Cerebellar cortex (tissue), 1 donor: ENCODE results near the gene IGFBP6.

ENCODE experiments used
- DNase-seq: peaks from one replicate; pipeline ENCODE4 v3.0.0-alpha.2; 2015; ENCODE audit warnings: low spot score

Gene IGFBP6

GRCh38 chr12:53097564-53098353 is at the start of gene IGFBP6:
TSS of gene IGFBP6 (plus strand) at chr12:53097667. CDS start at chr12:53097718, 51 bp downstream.
- DNase-seq, result peak; percentile 52

DNA sequence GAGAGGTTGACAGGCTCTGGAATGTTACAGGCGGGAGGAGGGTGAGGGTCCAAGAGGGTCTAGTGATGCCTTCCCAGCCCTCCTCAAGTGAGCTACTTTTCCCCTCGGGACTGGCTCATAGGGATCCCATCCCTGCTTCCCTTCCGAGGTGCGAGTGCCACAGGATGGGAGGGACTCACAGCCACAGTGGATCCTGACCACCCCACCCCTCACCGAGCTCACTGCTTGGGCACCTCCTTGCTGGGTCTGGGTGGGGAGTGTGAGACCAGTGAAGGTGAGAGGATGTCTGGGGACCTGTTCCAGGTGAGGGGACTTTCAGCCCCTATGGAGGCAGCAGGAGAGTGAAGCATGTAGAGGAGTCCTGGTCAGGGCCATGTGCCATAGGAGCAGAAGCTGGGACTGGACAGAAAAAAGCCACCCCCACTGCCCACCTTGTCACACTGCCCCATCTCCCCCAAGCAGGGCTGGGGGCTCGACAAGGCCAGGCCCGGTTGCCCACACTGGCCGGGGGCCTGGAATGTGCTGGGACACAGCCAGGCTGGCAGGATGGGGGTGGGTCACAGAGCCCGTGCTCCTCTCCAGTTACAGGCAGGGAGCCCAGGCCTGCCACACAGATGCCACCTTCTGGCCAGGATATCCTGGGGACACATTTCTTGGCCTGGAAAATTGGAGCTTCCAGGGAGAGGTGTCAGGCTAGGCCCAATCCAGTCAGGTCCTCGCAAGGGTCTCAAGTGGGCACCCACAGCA is 49.3 kb upstream of the IGFBP6 start:
- peak; percentile 91 for DNase-seq

- no peak for DNase-seq
These were observed 48.6 kb upstream of the IGFBP6 start for GRCh38 chr12:53048780-53049401.

GRCh38 chr12:53049571-53050318 is 47.7 kb upstream of the IGFBP6 start, which contains the start of gene TNS2:
TSS of gene TNS2 (plus strand) at chr12:53050065. CDS start at chr12:53050186, 121 bp downstream.
- peak; percentile 56 for DNase-seq

DNA sequence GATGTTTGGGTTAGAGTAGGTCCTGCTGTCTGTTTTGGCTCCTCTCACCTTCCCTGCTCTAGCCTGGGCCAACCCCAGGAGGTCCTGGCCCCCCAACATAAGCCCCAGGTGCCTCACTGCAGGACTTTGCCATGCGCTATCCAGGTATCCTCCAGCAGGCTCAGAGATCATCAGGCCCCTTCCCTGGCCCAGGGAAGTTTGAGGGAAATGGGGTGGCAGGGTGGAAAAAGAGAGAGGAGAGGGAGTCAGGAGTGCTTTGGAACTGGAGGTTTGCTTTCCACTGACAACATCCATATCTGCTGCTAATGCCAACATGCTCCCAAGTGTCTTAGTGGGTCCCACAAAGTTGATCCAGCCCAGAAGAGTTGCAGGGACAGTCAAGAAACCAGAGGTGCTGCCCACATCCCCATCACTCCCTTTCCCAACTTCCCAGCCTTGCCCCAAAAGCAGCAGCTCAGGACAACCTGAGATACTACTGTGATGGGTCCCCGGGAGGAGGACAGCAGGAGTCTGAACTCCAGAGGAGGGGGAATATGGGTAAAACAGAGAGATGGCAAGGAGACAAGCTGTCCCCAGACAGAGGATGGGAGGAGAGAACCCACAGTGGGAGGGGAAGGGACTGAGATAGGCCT is 46.9 kb upstream of the IGFBP6 start:
- no peak for DNase-seq

GRCh38 chr12:53051058-53051880 is 46.2 kb upstream of the IGFBP6 start:
- peak; percentile 59 for DNase-seq

GRCh38 chr12:53051881-53052412 is 45.5 kb upstream of the IGFBP6 start:
- no peak for DNase-seq

DNA sequence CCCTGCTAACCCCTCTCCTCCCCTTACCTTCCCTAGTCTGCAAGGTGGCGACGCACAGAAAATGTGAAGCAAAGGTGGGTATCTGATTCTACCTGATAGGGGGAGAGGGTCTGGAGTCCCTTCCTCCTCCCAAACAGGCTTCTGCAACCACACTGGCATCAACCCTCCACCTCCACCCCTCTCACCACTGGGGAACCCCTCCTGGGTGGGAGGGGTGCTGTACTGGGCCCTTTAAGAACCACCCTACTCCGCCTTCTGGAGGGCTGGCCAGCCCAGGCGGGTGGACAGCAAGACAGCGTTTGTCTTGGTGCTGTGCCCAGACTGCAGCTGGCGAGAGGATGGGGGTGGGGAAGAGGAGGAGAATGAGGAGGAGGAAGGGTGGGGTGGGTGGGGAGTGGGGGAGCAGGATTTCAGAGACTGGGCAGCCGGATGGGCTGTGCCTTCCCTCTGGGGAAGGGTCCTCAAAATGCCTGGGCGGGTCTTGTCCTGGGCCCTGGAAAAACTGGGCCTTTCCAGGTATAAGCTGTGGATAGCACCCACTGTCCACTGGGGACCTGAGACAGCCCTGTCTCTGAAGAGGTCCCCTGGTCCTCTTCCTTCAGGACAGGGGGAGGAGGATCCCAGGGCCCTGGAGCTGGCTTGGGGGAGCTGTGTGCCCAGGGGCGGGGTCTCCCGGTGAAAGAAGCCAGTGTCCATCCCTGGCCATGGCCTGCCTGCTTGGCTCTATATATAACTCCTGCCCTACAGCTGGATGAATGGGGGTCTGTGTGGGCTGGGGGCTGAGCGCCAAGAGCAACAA is 44.8 kb upstream of the IGFBP6 start:
- DNase-seq, result no peak

DNA sequence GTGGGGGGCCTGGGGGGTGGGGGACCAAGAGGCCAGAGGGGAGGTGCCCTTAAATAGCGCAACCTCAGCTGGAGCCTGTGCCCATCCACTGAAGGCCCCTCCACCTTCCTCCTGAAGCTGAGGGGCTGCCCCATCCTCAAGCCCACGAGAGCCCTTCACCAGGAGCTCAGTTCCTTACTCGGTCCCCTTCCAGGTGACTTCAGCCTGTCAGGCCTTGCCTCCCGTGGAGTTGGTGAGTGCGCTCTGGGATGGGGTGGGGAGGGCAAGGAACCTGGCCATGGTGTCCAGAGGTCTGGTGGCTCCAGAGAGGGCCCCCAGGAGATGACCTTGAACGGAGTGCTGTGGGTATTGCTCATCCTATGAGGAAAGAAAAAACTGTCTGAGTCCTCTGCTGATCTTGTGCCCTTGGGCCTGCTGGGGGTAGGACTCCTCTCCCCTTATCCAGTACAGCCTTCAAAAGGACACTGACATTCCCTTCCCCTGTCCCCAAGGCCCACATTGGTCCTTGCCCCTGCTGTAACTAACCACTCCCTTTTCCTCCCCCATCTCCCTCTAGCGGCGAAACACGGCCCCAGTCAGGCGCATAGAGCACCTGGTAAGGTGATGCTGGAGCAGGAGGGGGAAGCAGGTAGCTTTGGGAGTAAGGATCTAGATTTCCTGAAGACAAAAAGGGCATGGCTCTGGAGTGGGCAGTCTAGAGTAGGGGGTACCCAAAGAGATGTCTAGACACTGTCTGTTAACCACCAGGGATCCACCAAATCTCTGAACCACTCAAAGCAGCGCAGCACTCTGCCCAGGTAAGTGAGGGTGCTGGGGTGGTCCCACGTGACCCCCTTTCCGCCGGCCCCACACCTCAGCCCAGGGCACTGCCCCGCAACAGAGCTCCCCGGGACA is 44.0 kb upstream of the IGFBP6 start:
- DNase-seq, result peak; percentile 70

- DNase-seq, result peak; percentile 98
These were observed 43.2 kb upstream of the IGFBP6 start for GRCh38 chr12:53054112-53054878.

DNA sequence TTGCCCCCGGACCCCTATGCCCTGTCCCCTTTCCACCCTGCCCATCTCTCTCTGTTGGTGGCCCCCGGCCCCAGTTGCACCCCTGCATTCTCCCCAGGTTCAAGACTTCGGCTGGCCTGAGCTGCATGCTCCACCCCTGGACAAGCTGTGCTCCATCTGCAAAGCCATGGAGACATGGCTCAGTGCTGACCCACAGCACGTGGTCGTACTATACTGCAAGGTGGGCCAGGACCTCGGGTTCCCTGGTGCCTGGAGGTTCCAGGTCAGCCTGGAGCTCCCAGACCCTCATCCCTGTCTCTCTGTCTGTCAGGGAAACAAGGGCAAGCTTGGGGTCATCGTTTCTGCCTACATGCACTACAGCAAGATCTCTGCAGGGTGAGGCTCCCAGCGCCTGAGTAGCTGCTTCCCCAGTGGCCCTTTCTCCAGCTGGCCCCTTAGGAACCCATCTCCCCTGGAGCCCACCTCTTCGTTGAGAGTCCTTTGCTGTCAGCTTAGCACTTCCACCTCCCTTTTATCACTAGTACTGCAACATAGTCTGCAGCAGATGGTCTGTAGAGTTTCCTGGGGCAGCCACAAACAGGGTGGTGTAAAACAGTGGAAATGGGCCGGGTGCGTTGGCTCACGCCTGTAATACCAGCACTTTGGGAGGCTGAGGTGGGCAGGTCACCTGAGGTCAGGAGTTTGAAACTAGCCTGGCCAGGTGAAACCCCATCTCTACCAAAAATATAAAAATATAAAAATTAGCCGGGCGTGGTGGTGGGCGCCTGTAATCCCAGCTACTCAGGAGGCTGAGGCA is 41.8 kb upstream of the IGFBP6 start:
- no peak for DNase-seq

GRCh38 chr12:53056296-53056695 is 41.2 kb upstream of the IGFBP6 start:
- no peak for DNase-seq

DNA sequence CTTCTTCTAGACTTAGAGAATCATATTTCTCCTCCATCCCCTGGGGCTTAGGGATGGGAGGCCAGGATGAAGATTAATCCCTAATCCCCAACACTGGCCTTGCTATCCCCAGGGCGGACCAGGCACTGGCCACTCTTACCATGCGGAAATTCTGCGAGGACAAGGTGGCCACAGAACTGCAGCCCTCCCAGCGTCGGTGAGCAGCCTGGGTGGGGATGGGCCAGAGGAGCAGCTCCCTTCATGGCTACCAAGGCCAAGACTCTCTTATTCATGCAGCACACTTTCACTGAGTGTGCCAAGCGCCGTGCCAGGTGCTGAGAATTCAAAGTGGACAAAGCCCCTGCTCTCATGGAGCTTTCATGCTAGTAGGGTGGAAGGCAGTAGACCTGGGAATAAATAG is 40.6 kb upstream of the IGFBP6 start:
- DNase-seq, result no peak

DNA sequence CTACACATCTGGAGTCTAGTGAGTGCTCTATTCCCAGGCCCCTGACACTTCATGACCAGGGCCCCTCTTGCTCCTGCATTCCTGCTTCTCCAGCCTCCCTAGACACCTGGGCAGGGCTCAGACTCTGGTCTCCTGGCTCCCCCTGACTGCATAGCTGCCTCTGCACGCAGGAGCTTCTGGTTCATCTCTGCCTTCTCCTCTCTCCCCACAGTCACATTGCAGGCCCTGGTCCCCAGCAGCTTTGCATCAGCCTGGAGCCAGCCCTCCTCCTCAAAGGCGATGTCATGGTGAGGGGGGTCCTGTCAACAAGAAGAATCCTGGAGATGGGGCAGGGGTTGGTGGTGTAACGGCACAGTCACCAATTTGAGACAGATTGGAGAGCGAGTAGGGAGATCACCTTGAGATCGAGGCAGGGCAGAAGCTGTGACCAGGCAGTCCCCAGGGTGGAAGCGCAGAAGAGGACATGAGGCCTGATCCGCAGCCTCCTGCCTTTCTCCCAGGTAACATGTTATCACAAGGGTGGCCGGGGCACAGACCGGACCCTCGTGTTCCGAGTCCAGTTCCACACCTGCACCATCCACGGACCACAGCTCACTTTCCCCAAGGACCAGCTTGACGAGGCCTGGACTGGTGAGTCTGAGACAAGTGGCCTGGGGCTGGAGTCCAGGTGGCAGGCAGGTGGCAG is 39.5 kb upstream of the IGFBP6 start:
- no peak for DNase-seq

DNA sequence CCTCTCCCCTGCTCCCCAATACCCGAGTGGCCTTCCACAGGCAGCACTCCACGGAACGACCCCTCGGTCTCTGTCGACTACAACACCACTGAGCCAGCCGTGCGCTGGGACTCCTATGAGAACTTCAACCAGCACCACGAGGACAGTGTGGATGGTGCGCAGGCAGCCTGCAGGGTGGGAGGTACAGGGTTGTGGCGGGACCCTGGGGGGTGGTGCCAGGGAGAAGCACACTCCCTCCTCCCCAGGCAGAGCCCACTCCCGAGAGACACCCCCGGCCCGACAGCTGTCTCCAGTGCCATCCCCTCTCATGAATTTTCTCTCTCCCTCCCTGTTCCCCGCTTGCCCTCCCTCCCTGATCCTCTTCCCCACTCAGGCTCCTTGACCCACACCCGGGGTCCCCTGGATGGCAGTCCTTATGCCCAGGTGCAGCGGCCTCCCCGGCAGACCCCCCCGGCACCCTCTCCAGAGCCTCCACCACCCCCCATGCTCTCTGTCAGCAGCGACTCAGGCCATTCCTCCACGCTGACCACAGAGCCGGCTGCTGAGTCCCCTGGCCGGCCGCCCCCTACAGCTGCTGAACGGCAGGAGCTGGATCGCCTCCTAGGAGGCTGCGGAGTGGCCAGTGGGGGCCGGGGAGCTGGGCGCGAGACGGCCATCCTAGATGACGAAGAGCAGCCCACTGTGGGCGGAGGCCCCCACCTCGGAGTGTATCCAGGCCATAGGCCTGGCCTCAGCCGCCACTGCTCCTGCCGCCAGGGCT is 38.6 kb upstream of the IGFBP6 start:
- DNase-seq, result no peak
